OCI-LY7 (cell line): ENCODE measurements around the gene PIGQ. TPM values are rescaled to one million over a fixed set of nuclear protein-coding genes. Genes with fewer than 3 reads are reported as not detected.

Experiments
- BruUV-seq: library from RNA; stranded (reverse); fragments of 400-500 nt; replicated peaks from 2 replicates; lab custom pipeline; 2021; lab: Mats Ljungman, UMichigan
- CTCF ChIA-PET: fragments of 300-600 bp; sonication (Branson Sonifier 250); formaldehyde crosslinking; loops from one replicate; lab custom pipeline; 2022; ENCODE audit warnings: antibody characterized with exemption; ENCODE audit not compliant: unreplicated experiment; lab: Charles Lee
- POLR2A ChIA-PET: fragments of 300-600 bp; sonication (Branson Sonifier 250); formaldehyde crosslinking; loops from one replicate; lab custom pipeline; 2022; ENCODE audit warnings: antibody characterized with exemption; lab: Charles Lee
- DNase-seq: peaks from one replicate; pipeline ENCODE4 v3.0.0-alpha.2; 2015; ENCODE audit warnings: low spot score
- H2AFZ ChIP-seq: fragments of 200-600 bp; sonication (generic), shearing (Covaris generic); 2 replicates; pipeline ENCODE4 v1.6.1; 2014; ENCODE audit warnings: mild to moderate bottlenecking, antibody characterized with exemption, low read length, moderate library complexity
- H3K27ac ChIP-seq: fragments of 200-600 bp; sonication (generic); 2 replicates; pipeline ENCODE4 v1.5.1; 2014; ENCODE audit warnings: mixed run types, low read depth, mild to moderate bottlenecking, moderate library complexity, low read length, inconsistent platforms; ENCODE audit not compliant: poor library complexity, severe bottlenecking
- H3K36me3 ChIP-seq: fragments of 200-600 bp; sonication (generic); 2 replicates; pipeline ENCODE4 v1.6.1; 2014; ENCODE audit warnings: mild to moderate bottlenecking, antibody characterized with exemption, low read length, moderate library complexity, mixed read lengths; ENCODE audit not compliant: insufficient read depth
- H3K4me1 ChIP-seq: fragments of 200-600 bp; sonication (generic); 2 replicates; pipeline ENCODE4 v1.5.1; 2014; ENCODE audit warnings: mild to moderate bottlenecking, low read length; ENCODE audit not compliant: insufficient read depth, poor library complexity, severe bottlenecking
- H3K4me2 ChIP-seq: fragments of 200-600 bp; sonication (generic); 2 replicates; pipeline ENCODE4 v1.6.1; 2014; ENCODE audit warnings: mild to moderate bottlenecking, low read length
- H3K4me3 ChIP-seq: fragments of 200-600 bp; sonication (generic); 2 replicates; pipeline ENCODE4 v1.5.1; 2014; ENCODE audit warnings: mild to moderate bottlenecking, low read depth, low read length; ENCODE audit not compliant: poor library complexity, severe bottlenecking
- H3K79me2 ChIP-seq: fragments of 200-600 bp; sonication (generic); 2 replicates; pipeline ENCODE4 v1.6.1; 2016; ENCODE audit warnings: low read depth, mild to moderate bottlenecking, low read length, moderate library complexity, mixed read lengths; ENCODE audit not compliant: insufficient read depth
- H3K9me2 ChIP-seq: fragments of 200-600 bp; sonication (generic); 2 replicates; pipeline ENCODE4 v1.6.1; 2016; ENCODE audit warnings: mild to moderate bottlenecking, low read length, mixed read lengths; ENCODE audit not compliant: insufficient read depth
- H3K9me3 ChIP-seq: fragments of 200-600 bp; sonication (generic); 2 replicates; pipeline ENCODE4 v1.6.1; 2014; ENCODE audit warnings: mild to moderate bottlenecking, mixed run types, low read length, mixed read lengths
- H4K20me1 ChIP-seq: fragments of 200-600 bp; sonication (generic); 2 replicates; pipeline ENCODE4 v1.6.1; 2014; ENCODE audit warnings: mild to moderate bottlenecking, antibody characterized with exemption, low read length, moderate library complexity, mixed read lengths; ENCODE audit not compliant: insufficient read depth
- EZH2phosphoT487 ChIP-seq: fragments of 200-600 bp; sonication (generic); IDR thresholded peaks from 2 replicates; pipeline ENCODE4 v1.6.1; 2018; ENCODE audit warnings: low read depth, borderline replicate concordance, mild to moderate bottlenecking, mixed run types, antibody characterized with exemption, low read length, moderate library complexity, mixed read lengths
- intact Hi-C: fragments of 100-400 bp; cut with micrococcal nuclease; formaldehyde crosslinking; loops from one replicate; pipeline ENCODE4 v1.10.0; 2022; ENCODE audit not compliant: unreplicated experiment
- total RNA-seq, 2 experiments: library from RNA; depleted of rRNA in 1 of 2; stranded (reverse); fragments of >200 nt in 1 of 2; shearing (Covaris generic) in 1 of 2; gene quantifications; 2 replicates each; pipeline ENCODE4 v1.2.3, GENCODE V29; 2014 to 2022
- TF ChIP-seq, protein P1 (sequence below): fragments of 200-600 bp; sonication (generic); conservative IDR thresholded peaks from 2 replicates; pipeline ENCODE4 v1.5.1; 2014; ENCODE audit warnings: mild to moderate bottlenecking, antibody characterized with exemption, low read length, moderate library complexity, mixed read lengths

Gene PIGQ
- total RNA-seq, 2 experiments from 2014 or later, result 39.0 to 54.2 TPM

DNA sequence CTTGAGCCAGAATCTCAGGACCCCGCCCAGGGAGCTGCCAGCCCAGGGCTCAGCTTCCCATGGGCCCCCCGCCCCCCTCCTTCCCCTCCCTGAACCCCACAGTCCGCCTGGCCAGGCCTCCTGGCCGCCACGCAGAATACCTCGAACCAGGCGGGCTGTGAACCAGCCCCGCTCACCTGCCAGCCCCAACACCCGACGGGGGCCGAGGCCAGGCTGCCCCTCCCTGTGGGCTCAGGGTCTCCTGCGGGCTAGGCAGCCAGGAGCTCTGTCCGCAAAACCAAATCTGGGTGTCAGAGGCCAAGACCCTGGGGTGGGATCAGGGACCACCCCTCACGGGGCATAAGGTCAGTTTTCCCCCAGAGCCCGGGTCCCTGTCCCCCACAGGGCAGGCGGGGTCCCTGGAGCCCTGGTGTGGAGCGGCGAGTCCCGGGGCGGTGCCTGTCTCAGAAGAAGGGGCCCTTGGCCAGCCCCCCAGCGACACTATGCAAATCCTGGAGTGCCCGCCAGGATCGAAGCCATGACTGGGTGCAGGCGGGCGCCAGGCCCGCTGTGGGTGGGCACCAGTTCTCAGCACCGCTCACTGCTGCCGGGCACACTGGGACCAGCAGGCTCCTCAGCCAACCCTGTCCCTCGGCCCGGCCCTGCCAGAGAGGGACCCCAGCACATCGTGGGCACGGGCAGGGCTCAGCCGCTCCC is 16.0 kb upstream of the PIGQ start:
- Histone ChIP-seq H3K4me2 (no peak overlapping the region), H3K9me2 (no peaks in the 10 kb centered on the region), H3K9me3 (no peaks in the 10 kb centered on the region), H3K4me3 (no peak overlapping the region), H3K36me3 (peaks cover 14% of the 10 kb centered on the region), H2AFZ (no peak overlapping the region), H4K20me1 (no peaks in the 10 kb centered on the region), H3K27ac (no peak overlapping the region), H3K4me1 (no peaks in the 10 kb centered on the region), H3K79me2 (no peaks in the 10 kb centered on the region)
- TF ChIP-seq EZH2phosphoT487, result no peak
- TF ChIP-seq, protein P1, sequence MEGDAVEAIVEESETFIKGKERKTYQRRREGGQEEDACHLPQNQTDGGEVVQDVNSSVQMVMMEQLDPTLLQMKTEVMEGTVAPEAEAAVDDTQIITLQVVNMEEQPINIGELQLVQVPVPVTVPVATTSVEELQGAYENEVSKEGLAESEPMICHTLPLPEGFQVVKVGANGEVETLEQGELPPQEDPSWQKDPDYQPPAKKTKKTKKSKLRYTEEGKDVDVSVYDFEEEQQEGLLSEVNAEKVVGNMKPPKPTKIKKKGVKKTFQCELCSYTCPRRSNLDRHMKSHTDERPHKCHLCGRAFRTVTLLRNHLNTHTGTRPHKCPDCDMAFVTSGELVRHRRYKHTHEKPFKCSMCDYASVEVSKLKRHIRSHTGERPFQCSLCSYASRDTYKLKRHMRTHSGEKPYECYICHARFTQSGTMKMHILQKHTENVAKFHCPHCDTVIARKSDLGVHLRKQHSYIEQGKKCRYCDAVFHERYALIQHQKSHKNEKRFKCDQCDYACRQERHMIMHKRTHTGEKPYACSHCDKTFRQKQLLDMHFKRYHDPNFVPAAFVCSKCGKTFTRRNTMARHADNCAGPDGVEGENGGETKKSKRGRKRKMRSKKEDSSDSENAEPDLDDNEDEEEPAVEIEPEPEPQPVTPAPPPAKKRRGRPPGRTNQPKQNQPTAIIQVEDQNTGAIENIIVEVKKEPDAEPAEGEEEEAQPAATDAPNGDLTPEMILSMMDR, result no peak
- CTCF ChIA-PET, result no interaction called here
- DNase-seq, result no peak
- TSS peak; percentile 67 for BruUV-seq
- POLR2A ChIA-PET, result no interaction called here
- intact Hi-C loops, result no loop called here

DNA sequence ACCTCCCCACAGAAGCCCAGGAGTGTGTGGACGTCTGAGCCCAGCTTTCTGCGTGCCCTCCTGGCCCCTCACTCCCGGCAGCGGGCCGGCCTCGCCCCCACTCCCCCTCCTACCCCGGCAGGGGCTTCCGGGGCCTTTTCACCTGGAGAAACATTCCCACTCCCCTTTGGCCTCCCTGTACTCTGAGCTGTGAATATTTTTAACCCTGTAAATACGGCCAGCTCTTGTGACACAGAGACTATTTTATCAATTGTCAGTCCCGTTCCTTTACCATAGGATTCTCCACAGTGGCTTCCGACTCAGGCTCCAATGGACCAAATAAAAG is 15.5 kb upstream of the PIGQ start:
- no peaks in the 10 kb centered on the region for H3K4me1 ChIP-seq
- no peaks in the 10 kb centered on the region for H3K9me2 ChIP-seq
- DNase-seq, result no peak
- no TSS peak for BruUV-seq
- H3K4me3 ChIP-seq, result no peak overlapping the region
- H2AFZ ChIP-seq, result no peak overlapping the region
- H3K27ac ChIP-seq, result no peak overlapping the region
- intact Hi-C loops, result no loop called here
- POLR2A ChIA-PET, result no interaction called here
- CTCF ChIA-PET, result no interaction called here
- no peaks in the 10 kb centered on the region for H3K79me2 ChIP-seq
- H3K4me2 ChIP-seq, result no peak overlapping the region
- no peaks in the 10 kb centered on the region for H3K9me3 ChIP-seq
- TF ChIP-seq EZH2phosphoT487, result no peak
- H3K36me3 ChIP-seq, result peaks cover 11% of the 10 kb centered on the region
- H4K20me1 ChIP-seq, result no peaks in the 10 kb centered on the region

DNA sequence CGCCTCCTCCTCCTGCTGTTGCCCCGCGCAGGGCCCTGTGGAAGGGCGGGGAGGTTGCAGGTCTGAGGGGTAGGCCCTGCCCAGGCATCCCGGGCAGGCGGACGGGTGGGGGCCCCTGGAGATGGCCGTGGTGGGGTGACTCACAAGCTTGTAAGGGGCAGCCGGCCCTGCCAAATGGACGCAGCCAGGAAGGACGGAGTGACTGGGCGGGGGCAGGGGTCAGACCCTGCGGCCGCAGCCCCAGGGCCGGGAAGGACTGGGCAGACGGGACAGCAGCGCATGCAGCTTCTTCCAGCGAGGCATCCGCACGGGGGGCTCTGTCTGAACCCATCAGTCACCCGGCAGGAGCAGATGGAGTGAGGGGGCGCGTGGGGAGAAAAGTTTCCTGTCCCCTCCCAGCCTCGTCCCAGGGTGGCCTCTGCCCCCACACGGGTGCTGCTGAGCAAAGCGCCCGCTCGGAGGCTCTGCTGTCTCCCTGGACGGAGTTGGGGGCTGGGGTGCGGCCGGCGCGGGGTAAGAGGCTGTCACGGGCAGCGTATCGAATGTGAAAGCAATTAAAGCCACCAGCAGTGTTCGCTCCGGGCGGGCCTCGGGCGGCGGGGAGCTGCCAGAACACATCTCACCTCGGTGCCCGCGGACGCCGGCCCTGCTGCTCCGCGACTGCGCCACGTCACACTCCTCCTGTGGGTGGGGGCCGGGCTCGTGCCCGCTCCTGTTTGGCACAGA is 15.0 kb upstream of the PIGQ start:
- H3K27ac ChIP-seq, result no peak overlapping the region
- H3K4me3 ChIP-seq, result no peak overlapping the region
- H3K36me3 ChIP-seq, result peaks cover 6% of the 10 kb centered on the region
- DNase-seq, result no peak
- CTCF ChIA-PET, result no interaction called here
- no peaks in the 10 kb centered on the region for H3K9me3 ChIP-seq
- no peak overlapping the region for H2AFZ ChIP-seq
- intact Hi-C loops, result no loop called here
- TF ChIP-seq, protein P1, result no peak
- TF ChIP-seq EZH2phosphoT487, result no peak
- no peaks in the 10 kb centered on the region for H3K79me2 ChIP-seq
- H3K9me2 ChIP-seq, result no peaks in the 10 kb centered on the region
- BruUV-seq, result no TSS peak
- H3K4me2 ChIP-seq, result no peak overlapping the region
- no peaks in the 10 kb centered on the region for H3K4me1 ChIP-seq
- no peaks in the 10 kb centered on the region for H4K20me1 ChIP-seq
- POLR2A ChIA-PET, result no interaction called here
